ENCODE data around the gene ZNF43.

DNA sequence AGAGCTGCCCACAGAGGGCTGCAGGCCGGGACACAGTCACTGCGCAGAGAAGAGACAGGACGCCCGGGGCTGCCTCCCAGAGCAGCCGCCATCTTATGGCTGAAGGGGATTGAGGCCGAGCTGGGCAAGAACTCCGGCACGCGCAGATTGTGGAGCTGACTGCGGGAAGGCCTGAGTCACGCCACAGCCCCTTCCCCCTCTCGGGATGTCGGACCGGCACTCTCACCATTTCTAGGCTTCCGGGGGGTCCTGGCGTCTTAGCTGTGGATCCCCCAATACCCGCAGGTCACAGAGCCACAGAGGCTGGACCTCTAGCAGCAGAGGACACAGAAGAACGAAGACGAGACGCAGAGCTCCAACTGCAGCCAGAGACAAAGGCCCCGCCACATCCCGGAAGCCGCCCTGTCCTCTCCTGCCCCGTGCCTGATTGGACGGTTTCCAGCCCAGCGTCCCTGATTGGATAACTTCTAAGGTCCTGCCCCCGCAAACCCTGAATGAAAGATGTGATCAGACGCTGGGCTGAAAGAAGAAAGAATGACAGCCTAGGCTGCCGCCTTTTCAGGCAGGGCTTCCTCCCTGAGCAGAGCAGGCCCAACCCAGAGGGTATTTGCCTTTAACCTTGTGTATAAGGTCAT lies at the start of gene ZNF43:
- TF ChIP-seq, protein P1, sequence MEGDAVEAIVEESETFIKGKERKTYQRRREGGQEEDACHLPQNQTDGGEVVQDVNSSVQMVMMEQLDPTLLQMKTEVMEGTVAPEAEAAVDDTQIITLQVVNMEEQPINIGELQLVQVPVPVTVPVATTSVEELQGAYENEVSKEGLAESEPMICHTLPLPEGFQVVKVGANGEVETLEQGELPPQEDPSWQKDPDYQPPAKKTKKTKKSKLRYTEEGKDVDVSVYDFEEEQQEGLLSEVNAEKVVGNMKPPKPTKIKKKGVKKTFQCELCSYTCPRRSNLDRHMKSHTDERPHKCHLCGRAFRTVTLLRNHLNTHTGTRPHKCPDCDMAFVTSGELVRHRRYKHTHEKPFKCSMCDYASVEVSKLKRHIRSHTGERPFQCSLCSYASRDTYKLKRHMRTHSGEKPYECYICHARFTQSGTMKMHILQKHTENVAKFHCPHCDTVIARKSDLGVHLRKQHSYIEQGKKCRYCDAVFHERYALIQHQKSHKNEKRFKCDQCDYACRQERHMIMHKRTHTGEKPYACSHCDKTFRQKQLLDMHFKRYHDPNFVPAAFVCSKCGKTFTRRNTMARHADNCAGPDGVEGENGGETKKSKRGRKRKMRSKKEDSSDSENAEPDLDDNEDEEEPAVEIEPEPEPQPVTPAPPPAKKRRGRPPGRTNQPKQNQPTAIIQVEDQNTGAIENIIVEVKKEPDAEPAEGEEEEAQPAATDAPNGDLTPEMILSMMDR (IDR thresholded peaks at IDR 0.05), result no peak
- TF ChIP-seq POLR2AphosphoS5 (IDR thresholded peaks at IDR 0.05), result peak; percentile 85 to 96 (median 96)

All from sigmoid colon (tissue), 4 donors.